ENCODE data around the gene DYNLT4.
"Not testable (repeated sequence)": the region's sequence is repeated elsewhere in the genome, so short reads cannot be mapped to it uniquely, and the experiment has no call there.

The DYNLT4 gene

GRCh38 chr1:44808063-44808937, 1.1 kb upstream of the DYNLT4 start, which contains the start of gene BTBD19:
TSS of gene BTBD19 (plus strand) at chr1:44808523. CDS start at chr1:44808821, 298 bp downstream.
- DNase-seq = no peak

GRCh38 chr1:44807364-44808062, 362 bp upstream of the DYNLT4 start:
- DNase-seq = peak; percentile 90

GRCh38 chr1:44806025-44806703, 987 bp downstream of the DYNLT4 start:
- DNase-seq = no peak

GRCh38 chr1:44805311-44806024, 1.7 kb downstream of the DYNLT4 start:
- DNase-seq = no peak

GRCh38 chr1:44803312-44804095, 3.6 kb downstream of the DYNLT4 start:
- DNase-seq = no peak

GRCh38 chr1:44803062-44803311, 4.2 kb downstream of the DYNLT4 start:
- no peak for DNase-seq

- no peak for DNase-seq
These were observed 4.7 kb downstream of the DYNLT4 start for GRCh38 chr1:44802306-44803061.

- no peak for DNase-seq
These were observed 5.5 kb downstream of the DYNLT4 start for GRCh38 chr1:44801491-44802305.

GRCh38 chr1:44799770-44800584, 7.2 kb downstream of the DYNLT4 start, which contains the start of gene PLK3:
TSS of gene PLK3 (plus strand) at chr1:44800377. CDS start at chr1:44800464, 87 bp downstream.
- DNase-seq = peak; percentile 99

- DNase-seq = peak; percentile 96
These were observed 8.4 kb downstream of the DYNLT4 start for GRCh38 chr1:44798481-44799365.

GRCh38 chr1:44797886-44798285, 9.3 kb downstream of the DYNLT4 start:
- not testable (repeated sequence) for DNase-seq

GRCh38 chr1:44792736-44793502, 14.2 kb downstream of the DYNLT4 start:
- no peak for DNase-seq

- DNase-seq = no peak
These were observed 16.0 kb downstream of the DYNLT4 start for GRCh38 chr1:44790968-44791801.

- DNase-seq = no peak
These were observed 18.9 kb downstream of the DYNLT4 start, which contains the start of gene BEST4 for GRCh38 chr1:44788120-44788860. TSS of gene BEST4 (minus strand) at chr1:44788170. CDS start at chr1:44787705, 465 bp downstream.

GRCh38 chr1:44787506-44787905, 19.6 kb downstream of the DYNLT4 start:
- DNase-seq = no peak
